Activated gamma-delta T cell treated with anti-CD3 and anti-CD28 coated beads, Interleukin-2, amount 50 U/mL, for 16 hours (primary cell): ENCODE data around the gene HEATR5B.
"Not testable (repeated sequence)": the region's sequence is repeated elsewhere in the genome, so short reads cannot be mapped to it uniquely, and the experiment has no call there.

Experiments used
- DNase-seq: peaks from one replicate; pipeline ENCODE4 v3.0.0-alpha.2; 2020; ENCODE audit warnings: low read depth

Gene HEATR5B

DNA sequence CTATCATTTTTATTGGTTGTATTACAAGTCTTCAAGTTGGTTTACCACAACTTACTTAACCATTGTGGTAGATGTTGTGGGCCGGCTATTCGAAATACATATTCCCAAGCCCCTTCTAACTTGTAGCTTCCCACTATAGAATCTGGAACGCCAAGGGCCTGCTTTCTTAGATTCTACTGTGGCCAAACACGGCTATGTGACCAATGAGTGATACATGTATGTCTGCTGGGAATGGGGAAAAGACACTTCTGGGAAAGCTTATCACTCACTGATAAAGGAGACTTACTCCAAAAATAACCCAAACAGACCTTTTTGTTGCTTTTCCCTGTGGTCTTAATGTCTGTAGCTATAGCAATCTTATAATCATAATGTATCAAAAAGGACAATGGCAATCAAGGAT, 142.3 kb downstream of the HEATR5B start:
- no peak for DNase-seq

DNA sequence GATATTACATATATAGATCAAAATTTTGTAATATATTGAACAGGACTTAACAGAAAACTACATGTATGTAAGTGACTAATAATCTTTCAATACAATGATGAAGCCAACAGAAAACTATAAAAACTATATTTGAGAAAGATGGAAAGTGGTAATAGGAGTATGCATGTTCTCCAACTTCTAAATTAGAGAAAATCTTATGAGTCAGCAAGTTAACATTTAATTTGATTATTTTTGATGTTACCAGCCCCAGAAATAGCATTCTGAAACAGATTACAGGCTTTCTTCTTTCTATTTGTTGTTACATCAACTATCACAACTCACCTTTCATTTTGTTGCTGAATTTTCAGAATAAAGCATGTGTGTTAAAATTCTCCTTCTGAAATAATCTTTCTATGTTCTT, 147.6 kb downstream of the HEATR5B start:
- DNase-seq = not testable (repeated sequence)

DNA sequence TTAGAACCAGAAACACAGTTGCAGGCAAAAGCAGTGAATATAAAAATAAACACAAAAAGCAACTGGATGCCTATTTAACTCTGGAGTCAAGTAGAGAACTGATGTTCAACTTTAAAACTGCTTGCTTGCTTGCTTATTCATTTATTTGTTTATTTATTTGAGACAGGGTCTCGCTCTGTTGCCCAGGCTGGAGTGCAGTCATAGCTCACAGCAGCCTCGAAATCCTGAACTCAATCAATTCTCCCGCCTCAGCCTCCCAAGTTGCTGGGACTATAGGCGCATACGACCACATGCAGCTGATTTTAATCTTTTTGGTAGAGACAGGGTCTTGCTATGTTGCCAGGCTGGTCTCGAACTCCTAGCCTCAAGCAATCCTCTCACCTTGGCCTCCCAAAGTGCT, 152.5 kb downstream of the HEATR5B start:
- DNase-seq = not testable (repeated sequence)
